ENCODE measurements around the gene LTBP3.

The LTBP3 gene

DNA sequence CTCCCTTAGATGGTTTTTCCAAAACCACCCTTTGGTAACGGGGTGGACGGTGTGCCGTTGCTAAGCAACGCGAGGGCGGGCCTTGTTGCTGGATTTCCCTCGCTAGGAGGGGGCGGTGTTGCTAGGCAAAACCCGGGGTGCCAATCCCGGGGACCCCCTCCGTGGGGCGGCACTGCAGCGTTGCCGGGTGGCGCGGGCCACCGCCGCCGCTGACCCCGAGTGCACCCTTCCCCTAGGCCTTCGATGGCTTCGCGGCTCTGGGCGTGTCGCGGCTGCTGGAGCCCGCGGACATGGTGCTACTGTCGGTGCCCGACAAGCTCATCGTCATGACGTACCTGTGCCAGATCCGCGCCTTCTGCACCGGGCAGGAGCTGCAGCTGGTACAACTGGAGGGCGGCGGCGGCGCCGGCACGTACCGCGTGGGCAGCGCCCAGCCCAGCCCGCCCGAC is 26.6 kb upstream of the LTBP3 start:
- no peak overlapping the region for H3K4me3 ChIP-seq (ENCODE audit: insufficient read depth, low read length, poor library complexity, severe bottlenecking)
- H3K4me2 ChIP-seq (ENCODE audit: low read depth, low read length, poor library complexity, severe bottlenecking) = no peak overlapping the region
- H3K27ac ChIP-seq (ENCODE audit: low read depth, low read length) = no peak overlapping the region
- H3K9me2 ChIP-seq (replicated peaks; ENCODE audit: insufficient read depth, low read length) = no peaks in the 10 kb centered on the region
- no peak overlapping the region for H3K9ac ChIP-seq (ENCODE audit: low read length)
- TF ChIP-seq CTCF (IDR thresholded peaks at IDR 0.05; ENCODE audit: insufficient read depth, low read length, poor library complexity, severe bottlenecking) = no peak
- no peak for TF ChIP-seq EZH2phosphoT487 (conservative IDR thresholded peaks at IDR 0.05; ENCODE audit: low read length)
- H3K36me3 ChIP-seq (ENCODE audit: low read length) = no peaks in the 10 kb centered on the region
- H3K9me3 ChIP-seq (ENCODE audit: insufficient read depth, low read length) = no peaks in the 10 kb centered on the region
- H3K79me2 ChIP-seq (ENCODE audit: insufficient read depth, low read length) = no peaks in the 10 kb centered on the region
- H3F3A ChIP-seq (ENCODE audit: insufficient read depth) = no peaks in the 10 kb centered on the region
- H2AFZ ChIP-seq (ENCODE audit: low read depth, low read length, severe bottlenecking) = no peak overlapping the region
- H4K20me1 ChIP-seq (ENCODE audit: low read depth, low read length) = no peaks in the 10 kb centered on the region
- no peaks in the 10 kb centered on the region for H3K27me3 ChIP-seq (ENCODE audit: low read length)

DNA sequence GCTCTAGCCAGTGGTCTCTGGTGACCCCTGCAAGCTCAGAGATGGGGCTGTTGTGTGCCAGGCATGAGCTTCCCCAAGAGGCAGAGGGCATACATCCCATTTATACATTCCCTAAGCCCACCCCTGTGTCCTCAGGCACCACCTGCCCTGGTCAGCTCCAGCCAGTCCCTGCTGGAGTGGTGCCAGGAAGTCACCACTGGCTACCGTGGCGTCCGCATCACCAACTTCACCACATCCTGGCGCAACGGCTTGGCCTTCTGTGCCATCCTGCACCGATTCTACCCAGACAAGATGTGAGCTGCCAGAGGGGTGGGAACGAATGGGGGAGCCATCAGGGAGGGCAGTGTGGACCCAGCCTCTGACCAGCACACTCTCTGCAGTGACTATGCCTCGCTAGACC is 25.9 kb upstream of the LTBP3 start:
- Histone ChIP-seq H4K20me1 (ENCODE audit: low read depth, low read length) (no peaks in the 10 kb centered on the region), H3K9ac (ENCODE audit: low read length) (no peak overlapping the region), H3F3A (ENCODE audit: insufficient read depth) (no peaks in the 10 kb centered on the region), H3K9me3 (ENCODE audit: insufficient read depth, low read length) (no peaks in the 10 kb centered on the region), H3K4me2 (ENCODE audit: low read depth, low read length, poor library complexity, severe bottlenecking) (no peak overlapping the region), H3K36me3 (ENCODE audit: low read length) (no peaks in the 10 kb centered on the region), H2AFZ (ENCODE audit: low read depth, low read length, severe bottlenecking) (no peak overlapping the region), H3K27ac (ENCODE audit: low read depth, low read length) (no peak overlapping the region), H3K4me3 (ENCODE audit: insufficient read depth, low read length, poor library complexity, severe bottlenecking) (no peak overlapping the region), H3K79me2 (ENCODE audit: insufficient read depth, low read length) (no peaks in the 10 kb centered on the region), H3K27me3 (ENCODE audit: low read length) (no peaks in the 10 kb centered on the region), H3K9me2 (replicated peaks; ENCODE audit: insufficient read depth, low read length) (no peaks in the 10 kb centered on the region)
- TF ChIP-seq EZH2phosphoT487 (conservative IDR thresholded peaks at IDR 0.05; ENCODE audit: low read length) (no peak), CTCF (IDR thresholded peaks at IDR 0.05; ENCODE audit: insufficient read depth, low read length, poor library complexity, severe bottlenecking) (no peak)

DNA sequence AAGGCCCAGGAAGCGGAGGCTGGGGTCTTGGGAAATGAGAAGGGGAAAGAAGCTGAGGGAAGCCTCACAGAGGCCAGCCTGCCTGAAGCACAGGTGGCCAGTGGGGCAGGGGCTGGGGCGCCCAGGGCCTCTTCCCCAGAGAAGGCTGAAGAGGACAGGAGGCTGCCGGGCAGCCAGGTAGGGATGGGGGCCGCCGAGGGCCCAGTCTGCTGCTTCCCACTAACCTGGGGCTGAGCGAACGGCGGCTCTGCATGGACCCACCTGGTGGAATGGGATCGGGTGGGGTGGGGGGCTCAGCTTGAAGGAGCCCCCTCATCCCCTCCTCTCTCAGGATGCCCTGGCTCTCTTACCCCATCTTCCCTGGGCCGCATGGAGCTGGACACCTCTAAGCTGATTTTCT is 25.4 kb upstream of the LTBP3 start:
- no peaks in the 10 kb centered on the region for H3F3A ChIP-seq (ENCODE audit: insufficient read depth)
- no peak overlapping the region for H3K4me3 ChIP-seq (ENCODE audit: insufficient read depth, low read length, poor library complexity, severe bottlenecking)
- H3K27me3 ChIP-seq (ENCODE audit: low read length) = no peaks in the 10 kb centered on the region
- H3K9me2 ChIP-seq (replicated peaks; ENCODE audit: insufficient read depth, low read length) = no peaks in the 10 kb centered on the region
- no peaks in the 10 kb centered on the region for H3K79me2 ChIP-seq (ENCODE audit: insufficient read depth, low read length)
- no peak for TF ChIP-seq EZH2phosphoT487 (conservative IDR thresholded peaks at IDR 0.05; ENCODE audit: low read length)
- no peak for TF ChIP-seq CTCF (IDR thresholded peaks at IDR 0.05; ENCODE audit: insufficient read depth, low read length, poor library complexity, severe bottlenecking)
- H3K36me3 ChIP-seq (ENCODE audit: low read length) = no peaks in the 10 kb centered on the region
- no peaks in the 10 kb centered on the region for H3K9me3 ChIP-seq (ENCODE audit: insufficient read depth, low read length)
- H4K20me1 ChIP-seq (ENCODE audit: low read depth, low read length) = no peaks in the 10 kb centered on the region
- no peak overlapping the region for H3K4me2 ChIP-seq (ENCODE audit: low read depth, low read length, poor library complexity, severe bottlenecking)
- no peak overlapping the region for H3K9ac ChIP-seq (ENCODE audit: low read length)
- no peak overlapping the region for H2AFZ ChIP-seq (ENCODE audit: low read depth, low read length, severe bottlenecking)
- H3K27ac ChIP-seq (ENCODE audit: low read depth, low read length) = no peak overlapping the region
